ENCODE measurements around the gene SSH2.
A peak's percentile ranks its signal among the peaks of the same experiment; 100 is the strongest.
"Not testable (repeated sequence)": the region's sequence is repeated elsewhere in the genome, so short reads cannot be mapped to it uniquely, and the experiment has no call there.

Gene SSH2

GRCh38 chr17:29836643-29837042 is 93.4 kb downstream of the SSH2 start:
- no peak for DNase-seq (ENCODE audit: low read depth in 2 of 2)

- DNase-seq (ENCODE audit: low read depth in 2 of 2), result no peak
Observed at GRCh38 chr17:29835435-29836351, 94.3 kb downstream of the SSH2 start.

- no peak for DNase-seq (ENCODE audit: low read depth in 2 of 2)
Observed at GRCh38 chr17:29833801-29834200, 96.2 kb downstream of the SSH2 start.

GRCh38 chr17:29828676-29829284 is 101.2 kb downstream of the SSH2 start:
- no peak for DNase-seq (ENCODE audit: low read depth in 2 of 2)

GRCh38 chr17:29827179-29827578 is 102.8 kb downstream of the SSH2 start:
- no peak for DNase-seq (ENCODE audit: low read depth in 2 of 2)

- no peak for DNase-seq (ENCODE audit: low read depth in 2 of 2)
Observed at GRCh38 chr17:29826114-29826692, 103.8 kb downstream of the SSH2 start.

GRCh38 chr17:29825604-29826003 is 104.4 kb downstream of the SSH2 start:
- DNase-seq (ENCODE audit: low read depth in 2 of 2), result no peak

GRCh38 chr17:29821897-29822296 is 108.1 kb downstream of the SSH2 start:
- DNase-seq (ENCODE audit: low read depth in 2 of 2), result no peak

- DNase-seq (ENCODE audit: low read depth in 2 of 2), result no peak
Observed at GRCh38 chr17:29820425-29820824, 109.6 kb downstream of the SSH2 start.

- DNase-seq (ENCODE audit: low read depth in 2 of 2), result peak; percentile 6 to 63
Observed at GRCh38 chr17:29807520-29808361, 122.3 kb downstream of the SSH2 start.

GRCh38 chr17:29802246-29802645 is 127.8 kb downstream of the SSH2 start:
- DNase-seq (ENCODE audit: low read depth in 2 of 2), result no peak

- DNase-seq (ENCODE audit: low read depth in 2 of 2), result no peak
Observed at GRCh38 chr17:29800457-29800856, 129.6 kb downstream of the SSH2 start.

GRCh38 chr17:29796652-29797051 is 133.4 kb downstream of the SSH2 start:
- DNase-seq (ENCODE audit: low read depth in 2 of 2), result no peak

GRCh38 chr17:29793501-29793900 is 136.5 kb downstream of the SSH2 start:
- DNase-seq (ENCODE audit: low read depth in 2 of 2), result no peak

- DNase-seq (ENCODE audit: low read depth in 2 of 2), result no peak
Observed at GRCh38 chr17:29791336-29792080, 138.5 kb downstream of the SSH2 start.

GRCh38 chr17:29789196-29790170 is 140.5 kb downstream of the SSH2 start:
- no peak for DNase-seq (ENCODE audit: low read depth in 2 of 2)

- no peak for DNase-seq (ENCODE audit: low read depth in 2 of 2)
Observed at GRCh38 chr17:29787995-29788394, 142.0 kb downstream of the SSH2 start.

GRCh38 chr17:29782917-29783316 is 147.1 kb downstream of the SSH2 start:
- no peak for DNase-seq (ENCODE audit: low read depth in 2 of 2)

- not testable (repeated sequence) for DNase-seq (ENCODE audit: low read depth in 2 of 2)
Observed at GRCh38 chr17:29779812-29780190, 150.2 kb downstream of the SSH2 start.

Data from stimulated activated CD4-positive, alpha-beta T cell treated with anti-CD3 and anti-CD28 coated beads, Interleukin-15, amount 100 ng/mL, for 48 hours (primary cell).